Gastrocnemius medialis (tissue), 4 donors: ENCODE measurements around the gene ABI3BP.

Experiments
- CTCF ChIP-seq, 5 experiments: fragments of 450-650 bp in 3 of 5; fragments of 200-600 bp in 2 of 5; sonication (generic) in 2 of 5; IDR thresholded peaks in 4 of 5; conservative IDR thresholded peaks in 1 of 5; 1 replicate in 4 of 5; 2 replicates in 1 of 5; pipeline ENCODE4 v1.5.1; 2016 to 2019; ENCODE audit warnings: antibody characterized with exemption in 5 of 5, mild to moderate bottlenecking in 3 of 5, moderate library complexity in 3 of 5
- POLR2A ChIP-seq, 2 donors: fragments of 450-650 bp; IDR thresholded peaks; one replicate each; pipeline ENCODE4 v1.6.1; 2017; ENCODE audit warnings: antibody characterized with exemption in 2 of 2, mild to moderate bottlenecking in 2 of 2, moderate library complexity in 2 of 2

- TF ChIP-seq CTCF (IDR thresholded peaks at IDR 0.05 in 4 of 5, conservative IDR thresholded peaks at IDR 0.05 in 1 of 5) (no peak), POLR2A (IDR thresholded peaks at IDR 0.05) (no peak)
Measured at GRCh38 chr3:100875239-100875638, 118.0 kb downstream of the ABI3BP start.
